Measurements from ENCODE around the gene COPRS. TPM values are rescaled to one million over a fixed set of nuclear protein-coding genes. Genes with fewer than 3 reads are reported as not detected.
"Not testable (repeated sequence)": the region's sequence is repeated elsewhere in the genome, so short reads cannot be mapped to it uniquely, and the experiment has no call there.

COPRS gene
- total and polyA plus RNA-seq, 4 donors: 15.4 to 50.6 (median 27.6) TPM

GRCh38 chr17:31811101-31811500, 47.9 kb downstream of the COPRS start (continued):
- TF ChIP-seq REST (IDR thresholded peaks at IDR 0.05): no peak
- no peak for TF ChIP-seq JUND (IDR thresholded peaks at IDR 0.05)
- TF ChIP-seq RAD21 (IDR thresholded peaks at IDR 0.05): no peak
- no peak for TF ChIP-seq GABPA (IDR thresholded peaks at IDR 0.05 in 1 of 2, conservative IDR thresholded peaks at IDR 0.05 in 1 of 2)

DNA sequence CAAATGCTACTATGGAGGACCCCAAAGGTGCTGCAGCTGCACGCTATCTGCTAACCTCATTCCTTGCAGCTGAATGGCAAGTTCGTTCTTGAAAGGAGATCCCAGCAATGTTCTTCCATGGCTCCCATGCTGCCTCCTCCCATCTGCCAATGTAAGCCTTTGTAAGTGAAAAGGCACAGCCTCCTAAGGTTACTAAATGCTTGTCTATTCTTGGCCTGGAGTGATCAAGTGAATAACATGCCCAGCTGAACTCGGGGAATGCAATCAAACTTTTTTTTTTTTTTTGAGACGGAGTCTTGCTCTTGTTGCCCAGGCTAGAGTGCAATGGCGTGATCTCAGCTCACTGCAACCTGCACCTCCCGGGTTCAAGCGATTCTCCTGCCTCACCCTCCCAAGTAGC, 49.2 kb downstream of the COPRS start:
- not testable (repeated sequence) for H3K36me3 ChIP-seq (ENCODE audit: control insufficient read depth in 4 of 4, insufficient read depth in 3 of 4, low read depth in 1 of 4, low read length in 3 of 4); H3K9ac ChIP-seq (ENCODE audit: low read depth in 1 of 2, low read length in 2 of 2); H3K9me3 ChIP-seq (ENCODE audit: control insufficient read depth in 4 of 4, low read length in 3 of 4); H3K4me3 ChIP-seq (ENCODE audit: low read depth in 1 of 3, low read length in 3 of 3); H3K27me3 ChIP-seq (ENCODE audit: control insufficient read depth in 4 of 4, insufficient read depth in 4 of 4, low read length in 3 of 4); DNase-seq (ENCODE audit: low spot score); H3K27ac ChIP-seq (ENCODE audit: low read depth in 1 of 2, low read length in 2 of 2)
- H3K4me1 ChIP-seq (ENCODE audit: control insufficient read depth in 4 of 4, insufficient read depth in 4 of 4, low read length in 3 of 4): peaks cover 4 to 24% (median 15%) of the 10 kb centered on the region in 4 donors
- 97% methylated on average over 7 of the region's 7 CpGs for WGBS

DNA sequence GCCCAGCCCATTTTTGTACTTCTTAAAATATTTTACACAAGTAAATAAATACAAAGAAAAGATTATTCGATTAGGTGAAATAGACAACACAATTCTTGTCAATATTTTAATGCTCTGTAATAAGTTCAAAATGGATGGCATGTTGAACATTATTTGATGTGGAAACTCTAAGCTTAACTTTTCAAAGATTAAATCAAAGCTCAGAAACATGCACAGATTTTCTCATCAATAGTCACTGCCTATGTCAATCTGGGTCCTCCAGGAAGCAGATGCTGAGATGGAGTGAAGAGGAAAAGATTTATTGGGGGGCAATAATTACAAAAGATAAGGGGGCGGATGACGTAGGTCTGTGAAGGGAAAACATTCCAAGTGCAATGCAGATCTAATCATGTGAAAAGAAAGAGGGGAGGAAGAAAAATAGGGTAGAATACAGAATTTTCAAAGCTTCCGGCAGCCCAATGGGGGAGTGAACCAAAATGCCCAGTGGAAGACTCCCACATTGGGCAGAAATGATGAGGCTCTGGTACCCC, 50.5 kb downstream of the COPRS start:
- Histone ChIP-seq H3K27ac (ENCODE audit: low read depth in 1 of 2, low read length in 2 of 2) (peak overlapping the region in 1 of 2 donors; percentile 61), H3K9ac (ENCODE audit: low read depth in 1 of 2, low read length in 2 of 2) (no peak overlapping the region), H3K4me3 (ENCODE audit: low read depth in 1 of 3, low read length in 3 of 3) (no peak overlapping the region), H3K9me3 (ENCODE audit: control insufficient read depth in 4 of 4, low read length in 3 of 4) (peaks cover 0 to 2% (median 0%) of the 10 kb centered on the region in 4 donors), H3K36me3 (ENCODE audit: control insufficient read depth in 4 of 4, insufficient read depth in 3 of 4, low read depth in 1 of 4, low read length in 3 of 4) (no peaks in the 10 kb centered on the region), H3K27me3 (ENCODE audit: control insufficient read depth in 4 of 4, insufficient read depth in 4 of 4, low read length in 3 of 4) (no peaks in the 10 kb centered on the region), H3K4me1 (ENCODE audit: control insufficient read depth in 4 of 4, insufficient read depth in 4 of 4, low read length in 3 of 4) (peaks cover 7 to 29% (median 16%) of the 10 kb centered on the region in 4 donors)
- WGBS: 88% methylated on average over 4 of the region's 4 CpGs
- TF ChIP-seq MAX (IDR thresholded peaks at IDR 0.05) (no peak), GABPA (IDR thresholded peaks at IDR 0.05 in 1 of 2, conservative IDR thresholded peaks at IDR 0.05 in 1 of 2) (no peak), JUND (IDR thresholded peaks at IDR 0.05) (no peak), EGR1 (IDR thresholded peaks at IDR 0.05; ENCODE audit: low read depth in 2 of 2) (no peak), RXRA (IDR thresholded peaks at IDR 0.05) (no peak), SP1 (IDR thresholded peaks at IDR 0.05) (no peak), TAF1 (conservative IDR thresholded peaks at IDR 0.05) (no peak), HNF4A (conservative IDR thresholded peaks at IDR 0.05) (no peak), ZBTB33 (IDR thresholded peaks at IDR 0.05) (no peak), RAD21 (IDR thresholded peaks at IDR 0.05) (no peak)
- DNase-seq (ENCODE audit: low spot score): no peak

Measured in liver (tissue), 9 donors.